ENCODE data around the gene CHP1. TPM values are rescaled to one million over a fixed set of nuclear protein-coding genes. Genes with fewer than 3 reads are reported as not detected.

Gene CHP1
- total RNA-seq, 6 experiments from 2014 or later, result 137 to 270 (median 205) TPM

DNA sequence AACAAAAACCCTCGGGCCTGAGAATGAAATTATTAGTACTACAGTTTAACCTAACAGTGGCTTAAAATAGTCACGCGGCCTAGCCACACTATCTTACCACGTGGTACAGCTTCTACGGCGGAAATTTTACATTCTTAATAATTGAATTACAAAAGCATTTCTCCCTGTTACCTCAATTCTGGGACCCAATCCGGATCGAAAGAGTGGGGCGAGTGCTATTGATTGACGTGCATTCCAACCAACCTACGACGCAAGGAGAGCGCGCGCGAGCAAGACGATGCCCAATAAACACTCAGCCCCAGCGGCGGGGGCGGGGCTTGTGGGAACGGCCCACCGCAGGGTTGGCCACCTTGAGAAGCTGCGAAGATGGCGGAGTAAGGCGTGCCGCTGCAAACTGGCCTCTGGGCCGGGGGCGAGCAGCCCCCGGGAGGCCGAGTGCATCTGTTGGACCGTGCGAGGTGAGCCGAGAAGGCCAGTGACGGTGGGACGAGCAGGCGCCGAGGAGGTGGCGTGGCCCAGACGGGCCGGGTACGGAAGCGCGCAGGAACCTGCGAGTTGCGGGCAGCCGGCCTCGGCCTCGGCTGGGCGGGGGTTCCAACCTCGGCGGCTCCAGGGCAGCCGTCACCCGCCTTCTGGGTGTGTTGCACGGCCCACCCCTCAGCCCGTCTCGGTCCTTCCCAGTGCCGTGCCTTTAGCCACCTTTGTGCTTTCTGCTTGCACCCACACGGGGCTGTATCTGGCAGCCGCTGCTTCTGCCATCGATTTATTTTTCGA, 52.8 kb downstream of the CHP1 start:
- ATAC-seq (peak; percentile 95 to 99 (median 97)), DNase-seq (peak; percentile 97 to 99 (median 98))
- H3K9me3 ChIP-seq, result no peaks in the 10 kb centered on the region
- intact Hi-C loops (cut with DNase I), result no loop called here
- no peaks in the 10 kb centered on the region for H3K27me3 ChIP-seq
- H3K27ac ChIP-seq, result peak overlapping the region; percentile 92 to 98 (median 96)
- peaks cover 0 to 9% (median 4%) of the 10 kb centered on the region in 4 donors for H3K4me1 ChIP-seq
- TF ChIP-seq POLR2A (IDR thresholded peaks at IDR 0.05), result peak; percentile 93
- TF ChIP-seq, protein P1, sequence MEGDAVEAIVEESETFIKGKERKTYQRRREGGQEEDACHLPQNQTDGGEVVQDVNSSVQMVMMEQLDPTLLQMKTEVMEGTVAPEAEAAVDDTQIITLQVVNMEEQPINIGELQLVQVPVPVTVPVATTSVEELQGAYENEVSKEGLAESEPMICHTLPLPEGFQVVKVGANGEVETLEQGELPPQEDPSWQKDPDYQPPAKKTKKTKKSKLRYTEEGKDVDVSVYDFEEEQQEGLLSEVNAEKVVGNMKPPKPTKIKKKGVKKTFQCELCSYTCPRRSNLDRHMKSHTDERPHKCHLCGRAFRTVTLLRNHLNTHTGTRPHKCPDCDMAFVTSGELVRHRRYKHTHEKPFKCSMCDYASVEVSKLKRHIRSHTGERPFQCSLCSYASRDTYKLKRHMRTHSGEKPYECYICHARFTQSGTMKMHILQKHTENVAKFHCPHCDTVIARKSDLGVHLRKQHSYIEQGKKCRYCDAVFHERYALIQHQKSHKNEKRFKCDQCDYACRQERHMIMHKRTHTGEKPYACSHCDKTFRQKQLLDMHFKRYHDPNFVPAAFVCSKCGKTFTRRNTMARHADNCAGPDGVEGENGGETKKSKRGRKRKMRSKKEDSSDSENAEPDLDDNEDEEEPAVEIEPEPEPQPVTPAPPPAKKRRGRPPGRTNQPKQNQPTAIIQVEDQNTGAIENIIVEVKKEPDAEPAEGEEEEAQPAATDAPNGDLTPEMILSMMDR (IDR thresholded peaks at IDR 0.05), result no peak
- WGBS (ENCODE audit: insufficient coverage, low coverage, low lambda C conversion rate, missing lambda C conversion rate), result 0% methylated on average over 16 of the region's 61 CpGs
- peak overlapping the region; percentile 79 to 95 (median 90) for H3K4me3 ChIP-seq
- H3K36me3 ChIP-seq, result peaks cover 3 to 49% (median 26%) of the 10 kb centered on the region in 4 donors

DNA sequence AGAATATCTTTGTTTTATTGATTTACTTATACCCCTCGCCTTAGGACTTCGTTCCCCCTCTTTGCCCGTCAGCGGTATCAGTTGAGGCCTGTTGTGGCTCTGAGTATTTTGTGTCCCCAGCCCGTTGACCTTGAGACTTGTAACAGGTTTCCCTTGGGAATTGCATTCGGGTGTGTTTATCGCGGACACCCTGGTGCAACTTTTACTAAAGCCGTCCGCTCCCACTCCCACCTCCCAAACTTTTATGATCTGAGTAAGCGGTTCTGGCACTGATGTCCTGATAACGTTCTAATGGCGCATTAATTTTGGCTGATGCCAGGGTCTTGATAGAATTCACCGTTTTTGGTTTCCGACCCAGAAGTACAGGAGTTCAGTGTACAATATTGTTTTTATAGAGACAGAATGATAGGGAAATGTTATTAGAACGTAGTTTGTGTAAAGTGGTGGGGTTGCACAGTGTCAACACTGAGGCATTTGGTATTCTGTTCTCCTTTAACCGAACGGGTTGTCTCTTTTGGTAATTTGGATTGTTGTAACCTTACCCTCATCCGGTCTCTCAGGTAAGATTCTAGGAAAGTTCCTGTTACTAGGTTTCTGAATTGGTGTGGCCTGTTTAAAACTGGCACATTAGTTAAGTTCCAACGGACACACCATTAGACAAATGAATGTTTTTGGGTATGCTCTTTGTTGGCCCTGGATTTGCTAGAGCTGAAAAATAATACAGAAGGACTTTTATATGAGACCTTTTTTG, 53.5 kb downstream of the CHP1 start:
- Histone ChIP-seq H3K4me1 (peaks cover 0 to 7% (median 3%) of the 10 kb centered on the region in 4 donors), H3K27ac (peak overlapping the region; percentile 91 to 98 (median 96)), H3K36me3 (peaks cover 3 to 49% (median 25%) of the 10 kb centered on the region in 4 donors), H3K4me3 (peak overlapping the region; percentile 79 to 95 (median 90)), H3K9me3 (no peaks in the 10 kb centered on the region), H3K27me3 (no peaks in the 10 kb centered on the region)
- DNase-seq (peak in 1 of 3 donors; percentile 51), ATAC-seq (peak; percentile 12 to 33 (median 30))
- intact Hi-C loops (cut with DNase I), result no loop called here
- WGBS (ENCODE audit: insufficient coverage, low coverage, low lambda C conversion rate, missing lambda C conversion rate), result 0% methylated on average over 20 of the region's 20 CpGs
- TF ChIP-seq, protein P1 (IDR thresholded peaks at IDR 0.05), result no peak
- TF ChIP-seq POLR2A (IDR thresholded peaks at IDR 0.05), result no peak

- TF ChIP-seq, protein P1 (IDR thresholded peaks at IDR 0.05), result no peak
- no peak for TF ChIP-seq POLR2A (IDR thresholded peaks at IDR 0.05)
- no peaks in the 10 kb centered on the region for H3K9me3 ChIP-seq
- no peak for DNase-seq
- H3K4me3 ChIP-seq, result peak overlapping the region; percentile 79 to 95 (median 90)
- peak overlapping the region in 2 of 3 donors; percentile 96 to 98 for H3K27ac ChIP-seq
- 34% methylated on average over 7 of the region's 7 CpGs for WGBS (ENCODE audit: insufficient coverage, low coverage, low lambda C conversion rate, missing lambda C conversion rate)
- H3K36me3 ChIP-seq, result peaks cover 3 to 42% (median 22%) of the 10 kb centered on the region in 4 donors
- intact Hi-C loops (cut with DNase I), result no loop called here
- ATAC-seq, result no peak
- H3K4me1 ChIP-seq, result peaks cover 0 to 12% (median 4%) of the 10 kb centered on the region in 4 donors
- H3K27me3 ChIP-seq, result no peaks in the 10 kb centered on the region
Measured at GRCh38 chr15:41285285-41285684, 54.2 kb downstream of the CHP1 start.

DNA sequence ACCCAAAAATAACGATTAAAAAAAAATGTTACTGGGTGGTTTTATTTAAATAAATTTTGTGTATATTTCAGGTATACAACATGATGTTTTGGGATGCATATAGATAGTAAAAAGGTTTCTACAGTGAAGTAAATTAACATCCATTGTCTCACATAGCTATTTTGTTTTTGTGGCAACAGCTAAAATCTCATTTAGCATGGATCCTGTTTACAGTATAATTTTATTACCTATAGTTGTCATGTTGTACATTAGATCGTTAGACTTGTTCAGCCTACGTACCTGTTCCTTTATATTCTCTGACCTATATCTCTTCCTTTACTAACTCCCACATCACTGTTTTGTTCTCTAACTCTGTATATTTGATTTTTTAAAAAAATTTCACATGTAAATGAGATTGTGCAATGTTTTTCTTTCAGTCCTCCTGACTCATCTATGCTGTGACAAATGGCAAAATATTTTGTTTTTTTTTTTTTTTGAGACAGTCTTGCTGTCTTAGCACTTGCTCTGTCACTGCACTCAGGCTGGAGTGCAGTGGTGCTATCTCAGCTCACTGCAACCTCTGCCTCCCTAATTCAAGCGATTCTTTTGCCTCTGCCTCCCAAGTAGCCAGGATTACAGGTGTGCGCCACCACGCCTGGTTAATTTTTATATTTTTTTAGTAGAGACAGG, 55.7 kb downstream of the CHP1 start:
- Histone ChIP-seq H3K4me3 (no peak overlapping the region), H3K9me3 (no peaks in the 10 kb centered on the region), H3K27ac (no peak overlapping the region), H3K36me3 (peaks cover 3 to 40% (median 22%) of the 10 kb centered on the region in 4 donors), H3K4me1 (peaks cover 0 to 17% (median 4%) of the 10 kb centered on the region in 4 donors), H3K27me3 (no peaks in the 10 kb centered on the region)
- ATAC-seq, result peak in 1 of 4 donors; percentile 5
- TF ChIP-seq, protein P1 (IDR thresholded peaks at IDR 0.05), result no peak
- no peak for TF ChIP-seq POLR2A (IDR thresholded peaks at IDR 0.05)
- intact Hi-C loops (cut with DNase I), result no loop called here
- DNase-seq, result no peak
- 89% methylated on average over 6 of the region's 6 CpGs for WGBS (ENCODE audit: insufficient coverage, low coverage, low lambda C conversion rate, missing lambda C conversion rate)
